ENCODE results near the gene CDCA4.

The CDCA4 gene

DNA sequence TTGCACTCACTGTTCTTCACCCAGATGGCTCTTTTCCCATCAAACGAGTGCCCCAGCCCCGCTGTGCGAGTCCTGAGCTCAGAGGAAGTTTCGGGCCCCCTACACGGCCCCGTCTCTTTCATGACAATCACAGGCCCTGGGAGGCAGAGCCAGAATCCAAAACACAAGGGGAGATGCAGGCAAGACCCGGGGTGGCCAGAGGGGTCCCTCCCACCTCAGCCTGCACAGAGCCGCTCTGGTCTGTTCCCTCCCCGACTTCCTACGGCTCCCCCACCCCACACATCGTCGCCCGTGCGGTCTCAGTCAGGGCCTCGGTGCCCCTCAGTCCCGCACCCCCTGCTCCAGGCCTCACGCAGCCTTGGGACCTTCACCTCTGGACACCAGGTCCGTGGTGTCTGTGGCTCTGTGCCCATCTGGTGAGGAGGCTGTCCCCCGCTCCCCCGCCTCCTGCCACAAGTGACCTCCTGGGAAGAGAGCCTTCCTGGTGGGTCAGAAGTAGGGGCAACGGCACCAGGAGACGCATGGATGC is 35.5 kb upstream of the CDCA4 start:
- TF ChIP-seq POLR2AphosphoS5 (IDR thresholded peaks at IDR 0.05; ENCODE audit: low read depth, low read length) (no peak), TAF1 (IDR thresholded peaks at IDR 0.05; ENCODE audit: borderline replicate concordance, insufficient read depth, low read length) (no peak), SIN3A (IDR thresholded peaks at IDR 0.05; ENCODE audit: borderline replicate concordance, insufficient read depth, low read length) (no peak), FOXP2 (optimal IDR thresholded peaks at IDR 0.05; ENCODE audit: borderline replicate concordance, extremely low read depth, extremely low read length, insufficient read depth) (no peak)
- TF ChIP-seq, protein P1, sequence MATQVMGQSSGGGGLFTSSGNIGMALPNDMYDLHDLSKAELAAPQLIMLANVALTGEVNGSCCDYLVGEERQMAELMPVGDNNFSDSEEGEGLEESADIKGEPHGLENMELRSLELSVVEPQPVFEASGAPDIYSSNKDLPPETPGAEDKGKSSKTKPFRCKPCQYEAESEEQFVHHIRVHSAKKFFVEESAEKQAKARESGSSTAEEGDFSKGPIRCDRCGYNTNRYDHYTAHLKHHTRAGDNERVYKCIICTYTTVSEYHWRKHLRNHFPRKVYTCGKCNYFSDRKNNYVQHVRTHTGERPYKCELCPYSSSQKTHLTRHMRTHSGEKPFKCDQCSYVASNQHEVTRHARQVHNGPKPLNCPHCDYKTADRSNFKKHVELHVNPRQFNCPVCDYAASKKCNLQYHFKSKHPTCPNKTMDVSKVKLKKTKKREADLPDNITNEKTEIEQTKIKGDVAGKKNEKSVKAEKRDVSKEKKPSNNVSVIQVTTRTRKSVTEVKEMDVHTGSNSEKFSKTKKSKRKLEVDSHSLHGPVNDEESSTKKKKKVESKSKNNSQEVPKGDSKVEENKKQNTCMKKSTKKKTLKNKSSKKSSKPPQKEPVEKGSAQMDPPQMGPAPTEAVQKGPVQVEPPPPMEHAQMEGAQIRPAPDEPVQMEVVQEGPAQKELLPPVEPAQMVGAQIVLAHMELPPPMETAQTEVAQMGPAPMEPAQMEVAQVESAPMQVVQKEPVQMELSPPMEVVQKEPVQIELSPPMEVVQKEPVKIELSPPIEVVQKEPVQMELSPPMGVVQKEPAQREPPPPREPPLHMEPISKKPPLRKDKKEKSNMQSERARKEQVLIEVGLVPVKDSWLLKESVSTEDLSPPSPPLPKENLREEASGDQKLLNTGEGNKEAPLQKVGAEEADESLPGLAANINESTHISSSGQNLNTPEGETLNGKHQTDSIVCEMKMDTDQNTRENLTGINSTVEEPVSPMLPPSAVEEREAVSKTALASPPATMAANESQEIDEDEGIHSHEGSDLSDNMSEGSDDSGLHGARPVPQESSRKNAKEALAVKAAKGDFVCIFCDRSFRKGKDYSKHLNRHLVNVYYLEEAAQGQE (IDR thresholded peaks at IDR 0.05; ENCODE audit: insufficient read depth in 1 of 2, low read depth in 2 of 2, low read length in 2 of 2) = no peak

DNA sequence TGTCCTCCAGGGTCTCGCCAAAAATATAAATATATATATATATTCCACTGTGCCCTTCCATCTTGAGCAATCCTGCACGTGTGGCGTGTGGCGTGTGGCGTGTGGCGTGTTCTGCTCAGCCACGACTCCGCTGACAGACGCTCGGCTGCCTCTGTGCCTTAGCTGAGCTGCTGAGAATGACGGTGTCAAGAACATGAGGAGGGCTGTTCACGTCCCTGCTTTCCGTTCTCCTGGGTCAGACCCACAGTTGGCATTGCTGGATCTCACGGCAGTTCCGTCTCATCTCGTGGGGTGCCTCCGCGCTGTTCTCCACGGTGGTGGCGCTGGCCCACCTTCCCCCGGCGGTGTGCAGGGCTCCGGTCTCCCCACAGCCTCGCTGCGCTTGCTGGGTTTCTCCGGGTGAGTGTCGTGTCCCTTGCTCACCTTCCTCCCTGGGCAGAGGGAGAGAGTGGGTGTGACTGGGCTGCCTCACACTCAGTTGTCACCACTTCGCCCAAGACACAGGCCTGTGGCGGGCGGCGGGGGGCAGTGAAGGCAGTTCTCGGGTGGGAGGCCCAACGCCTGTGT is 34.9 kb upstream of the CDCA4 start:
- TF ChIP-seq TAF1 (IDR thresholded peaks at IDR 0.05; ENCODE audit: borderline replicate concordance, insufficient read depth, low read length) (no peak), SIN3A (IDR thresholded peaks at IDR 0.05; ENCODE audit: borderline replicate concordance, insufficient read depth, low read length) (no peak), POLR2AphosphoS5 (IDR thresholded peaks at IDR 0.05; ENCODE audit: low read depth, low read length) (no peak), FOXP2 (optimal IDR thresholded peaks at IDR 0.05; ENCODE audit: borderline replicate concordance, extremely low read depth, extremely low read length, insufficient read depth) (no peak)
- TF ChIP-seq, protein P1 (IDR thresholded peaks at IDR 0.05; ENCODE audit: insufficient read depth in 1 of 2, low read depth in 2 of 2, low read length in 2 of 2) = no peak

DNA sequence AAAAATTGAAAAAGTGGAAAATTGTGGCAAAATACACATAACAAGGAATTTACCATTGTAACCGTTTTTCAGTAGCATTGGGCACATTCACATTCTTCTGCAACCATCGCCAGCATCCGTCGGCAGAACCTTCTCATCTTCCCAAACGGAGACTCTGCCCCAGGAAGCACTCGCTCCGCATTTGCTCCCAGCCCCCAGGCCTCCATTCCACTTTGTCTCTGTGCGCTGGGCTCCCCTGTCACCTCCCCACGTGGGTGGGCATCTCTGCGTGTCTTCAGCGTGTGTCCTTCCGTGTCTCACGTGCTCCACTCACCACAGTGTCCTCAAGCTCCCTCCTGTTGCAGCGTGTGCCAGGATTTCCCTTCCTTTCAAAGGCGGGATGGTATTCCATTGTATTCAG is 34.5 kb upstream of the CDCA4 start:
- TF ChIP-seq POLR2AphosphoS5 (IDR thresholded peaks at IDR 0.05; ENCODE audit: low read depth, low read length) = no peak
- TF ChIP-seq FOXP2 (optimal IDR thresholded peaks at IDR 0.05; ENCODE audit: borderline replicate concordance, extremely low read depth, extremely low read length, insufficient read depth) = no peak
- TF ChIP-seq TAF1 (IDR thresholded peaks at IDR 0.05; ENCODE audit: borderline replicate concordance, insufficient read depth, low read length) = no peak
- TF ChIP-seq, protein P1 (IDR thresholded peaks at IDR 0.05; ENCODE audit: insufficient read depth in 1 of 2, low read depth in 2 of 2, low read length in 2 of 2) = no peak
- TF ChIP-seq SIN3A (IDR thresholded peaks at IDR 0.05; ENCODE audit: borderline replicate concordance, insufficient read depth, low read length) = no peak

DNA sequence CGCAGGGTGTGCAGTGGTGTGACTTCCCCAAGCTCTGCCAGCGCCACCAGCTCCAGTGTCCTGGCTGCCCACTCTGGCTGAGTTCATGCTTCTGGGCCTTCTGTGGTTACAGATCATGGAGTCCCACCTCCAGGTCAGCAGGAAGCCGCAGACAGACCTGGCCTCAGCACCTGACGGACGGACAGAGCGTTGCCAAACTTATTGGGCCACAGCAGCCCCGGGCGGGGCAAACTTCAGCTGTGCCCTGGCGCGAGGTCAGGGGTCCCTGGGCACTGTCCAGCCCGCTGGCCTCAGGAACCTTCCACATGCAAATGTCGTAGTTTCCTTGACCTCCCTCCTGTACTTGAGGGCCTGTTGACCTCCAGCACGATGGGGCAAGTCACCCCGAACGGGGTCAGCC is 33.1 kb upstream of the CDCA4 start:
- no peak for TF ChIP-seq POLR2AphosphoS5 (IDR thresholded peaks at IDR 0.05; ENCODE audit: low read depth, low read length)
- TF ChIP-seq, protein P1 (IDR thresholded peaks at IDR 0.05; ENCODE audit: insufficient read depth in 1 of 2, low read depth in 2 of 2, low read length in 2 of 2) = no peak
- no peak for TF ChIP-seq FOXP2 (optimal IDR thresholded peaks at IDR 0.05; ENCODE audit: borderline replicate concordance, extremely low read depth, extremely low read length, insufficient read depth)
- no peak for TF ChIP-seq SIN3A (IDR thresholded peaks at IDR 0.05; ENCODE audit: borderline replicate concordance, insufficient read depth, low read length)
- TF ChIP-seq TAF1 (IDR thresholded peaks at IDR 0.05; ENCODE audit: borderline replicate concordance, insufficient read depth, low read length) = no peak
